ENCODE data around the gene RSPO3.

RSPO3 gene

GRCh38 chr6:127111526-127111925 is 6.9 kb upstream of the RSPO3 start:
- no peak for DNase-seq (ENCODE audit: low read depth, low spot score)

DNA sequence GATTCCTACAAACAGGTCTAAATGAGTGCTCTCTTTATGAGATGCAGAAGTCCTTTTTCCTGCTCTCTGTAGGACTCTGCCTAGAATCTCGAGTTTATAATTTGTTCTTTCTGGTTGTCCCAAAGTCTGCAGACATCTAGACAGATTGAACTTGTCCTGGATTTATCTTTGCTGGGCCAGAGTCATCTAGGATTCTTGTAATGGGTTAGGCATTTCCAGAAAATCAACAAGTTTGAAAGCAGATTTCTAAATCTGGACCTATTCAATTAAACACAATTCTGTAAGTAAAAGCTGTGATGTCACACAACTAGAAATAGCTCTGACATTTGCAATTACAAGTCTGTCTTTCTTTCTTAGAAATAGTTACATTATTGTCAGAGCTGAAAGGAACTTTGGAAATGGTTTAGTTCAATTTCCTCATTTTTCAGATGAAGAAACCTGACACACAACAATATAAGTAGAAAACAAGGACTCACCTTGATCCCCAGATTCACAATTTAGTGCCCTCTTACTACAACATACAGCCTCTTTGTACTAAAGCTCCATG is 4.2 kb upstream of the RSPO3 start:
- DNase-seq (ENCODE audit: low read depth, low spot score): no peak

DNA sequence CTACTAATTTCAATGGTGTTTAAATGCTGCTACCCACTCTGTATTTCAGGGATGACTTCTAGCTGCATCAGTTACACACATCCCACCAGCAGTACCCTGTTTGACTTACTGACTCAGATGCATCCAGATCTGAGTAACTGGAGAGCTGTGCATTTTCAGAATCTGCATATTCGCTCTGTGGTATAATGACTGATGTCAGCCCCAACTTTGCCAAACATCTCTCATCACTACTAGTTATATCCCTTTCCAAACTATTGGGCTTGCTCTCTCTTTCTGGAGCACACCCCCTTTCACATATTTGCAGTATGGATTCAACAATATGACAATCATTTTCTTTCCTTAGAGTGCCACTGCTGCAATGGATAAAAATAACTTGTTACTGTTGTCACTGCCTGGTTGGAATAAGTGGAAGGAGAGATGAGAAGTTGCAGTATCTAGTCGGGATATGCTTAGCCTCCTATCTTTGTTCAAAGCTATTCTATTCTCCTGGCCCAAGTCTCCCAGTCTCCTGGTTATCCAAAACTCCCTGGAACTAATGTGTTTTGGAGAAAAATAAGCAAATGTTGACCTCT is 3.3 kb upstream of the RSPO3 start:
- no peak for DNase-seq (ENCODE audit: low read depth, low spot score)

GRCh38 chr6:127115746-127116145 is 2.7 kb upstream of the RSPO3 start:
- no peak for DNase-seq (ENCODE audit: low read depth, low spot score)

DNA sequence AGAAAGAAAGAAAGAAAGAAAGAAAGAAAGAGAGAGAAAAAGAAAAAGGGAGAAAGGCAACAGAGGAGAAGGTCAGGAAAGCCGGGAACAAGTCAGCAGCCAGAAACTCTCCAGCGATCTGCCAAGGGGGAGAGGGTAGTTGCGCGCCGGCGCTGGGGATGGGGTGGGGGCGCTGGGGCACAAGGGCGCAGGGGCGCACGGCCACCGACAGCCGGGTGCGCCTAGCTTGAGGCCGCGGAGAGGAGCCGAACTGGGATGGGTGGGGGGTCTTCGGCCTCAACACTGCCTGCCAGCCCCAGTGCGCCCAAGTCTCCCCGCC is 533 bp upstream of the RSPO3 start:
- DNase-seq (ENCODE audit: low read depth, low spot score): no peak

- DNase-seq (ENCODE audit: low read depth, low spot score): peak; percentile 45
These were observed 891 bp downstream of the RSPO3 start for GRCh38 chr6:127119102-127120022.

- peak; percentile 31 for DNase-seq (ENCODE audit: low read depth, low spot score)
These were observed 1.7 kb downstream of the RSPO3 start for GRCh38 chr6:127120023-127120786.

GRCh38 chr6:127120787-127121636 is 2.5 kb downstream of the RSPO3 start:
- DNase-seq (ENCODE audit: low read depth, low spot score): peak; percentile 91

DNA sequence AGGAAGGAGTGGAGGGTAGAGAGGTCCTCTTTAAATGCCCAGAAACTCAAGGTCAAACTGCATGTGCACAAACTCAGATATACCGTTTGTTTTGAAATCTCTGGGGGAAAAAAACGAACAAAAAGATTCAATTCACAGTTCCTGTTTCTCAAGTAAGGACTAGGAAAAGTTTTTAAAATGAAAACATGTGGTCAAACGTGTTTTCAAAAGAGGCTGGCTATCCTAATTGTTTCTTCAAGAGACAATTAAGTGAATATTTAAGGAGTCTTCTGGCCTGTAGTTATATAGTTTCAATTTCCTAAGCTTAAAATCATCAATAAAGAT is 3.1 kb downstream of the RSPO3 start:
- no peak for DNase-seq (ENCODE audit: low read depth, low spot score)

- no peak for DNase-seq (ENCODE audit: low read depth, low spot score)
These were observed 5.7 kb downstream of the RSPO3 start for GRCh38 chr6:127124172-127124571.

DNA sequence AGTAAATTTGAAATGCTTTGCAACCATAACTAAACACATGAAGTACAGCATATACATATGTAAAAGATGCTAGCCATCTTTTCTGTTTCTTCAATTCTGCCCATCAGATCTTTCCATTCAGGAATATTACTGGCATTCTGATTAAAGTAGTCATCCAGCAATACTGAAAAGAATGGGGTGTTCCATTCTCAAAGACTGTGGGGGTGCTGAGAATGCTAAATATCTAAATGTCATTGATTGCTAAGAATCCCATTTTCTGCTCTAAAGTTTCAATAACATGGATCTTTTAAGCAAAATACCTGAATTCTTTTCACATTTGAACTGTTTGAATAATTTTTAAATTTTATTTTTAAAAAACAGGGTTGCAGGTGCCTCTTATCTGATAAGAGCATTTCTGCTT is 6.2 kb downstream of the RSPO3 start:
- no peak for DNase-seq (ENCODE audit: low read depth, low spot score)

GRCh38 chr6:127128066-127128465 is 9.6 kb downstream of the RSPO3 start:
- no peak for DNase-seq (ENCODE audit: low read depth, low spot score)

GRCh38 chr6:127129251-127129650 is 10.8 kb downstream of the RSPO3 start:
- no peak for DNase-seq (ENCODE audit: low read depth, low spot score)

- no peak for DNase-seq (ENCODE audit: low read depth, low spot score)
These were observed 12.8 kb downstream of the RSPO3 start for GRCh38 chr6:127131275-127131674.

DNA sequence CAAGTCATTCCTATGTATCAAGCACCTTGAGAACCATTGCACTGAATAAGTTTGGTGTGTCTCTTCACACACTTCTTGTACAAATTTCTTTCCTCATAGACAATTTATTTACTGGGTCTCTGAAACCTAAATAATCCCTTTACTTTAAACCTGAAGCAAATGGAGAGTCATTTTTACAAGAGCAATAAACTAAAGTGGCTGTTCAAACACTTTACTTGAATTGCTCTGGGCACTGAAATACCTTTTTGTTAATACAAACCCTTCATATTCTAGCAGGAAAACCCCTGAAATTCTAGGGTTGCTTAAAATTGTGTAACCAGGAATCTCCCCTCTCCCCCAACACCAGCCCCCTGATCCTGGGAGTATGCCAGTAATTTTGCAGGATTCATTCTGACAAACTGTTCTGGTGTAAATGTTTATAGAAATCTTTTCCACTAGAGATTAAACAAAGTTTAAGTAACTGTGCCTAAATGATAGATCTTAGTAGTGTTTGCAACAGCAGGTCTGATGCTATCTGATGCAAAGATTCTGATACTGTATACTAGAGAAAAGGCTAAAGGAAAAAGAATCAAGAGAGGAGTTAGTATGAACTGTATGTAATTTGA is 13.4 kb downstream of the RSPO3 start:
- no peak for DNase-seq (ENCODE audit: low read depth, low spot score)

GRCh38 chr6:127134136-127134535 is 15.7 kb downstream of the RSPO3 start:
- DNase-seq (ENCODE audit: low read depth, low spot score): no peak

GRCh38 chr6:127136786-127137185 is 18.3 kb downstream of the RSPO3 start:
- no peak for DNase-seq (ENCODE audit: low read depth, low spot score)

GRCh38 chr6:127146932-127147331 is 28.5 kb downstream of the RSPO3 start:
- DNase-seq (ENCODE audit: low read depth, low spot score): peak; percentile 87

DNA sequence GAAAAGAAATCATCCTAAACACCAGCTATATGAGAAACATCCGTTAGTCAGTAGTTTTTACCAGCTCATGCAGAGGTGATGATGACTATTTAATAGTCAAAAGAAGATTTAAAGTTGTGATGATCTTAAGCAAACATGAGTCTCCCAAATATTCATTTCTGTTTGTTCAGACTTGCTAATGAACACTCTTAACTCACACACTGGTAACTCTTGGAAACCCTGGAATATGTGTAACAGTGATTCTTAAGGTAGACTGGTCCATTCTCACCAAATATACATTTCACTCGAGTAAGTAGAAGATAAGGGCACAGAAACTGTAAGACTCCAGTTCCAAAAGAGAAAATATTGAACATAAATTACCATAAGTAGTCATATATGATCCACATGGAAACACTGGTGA is 29.1 kb downstream of the RSPO3 start:
- DNase-seq (ENCODE audit: low read depth, low spot score): no peak

DNA sequence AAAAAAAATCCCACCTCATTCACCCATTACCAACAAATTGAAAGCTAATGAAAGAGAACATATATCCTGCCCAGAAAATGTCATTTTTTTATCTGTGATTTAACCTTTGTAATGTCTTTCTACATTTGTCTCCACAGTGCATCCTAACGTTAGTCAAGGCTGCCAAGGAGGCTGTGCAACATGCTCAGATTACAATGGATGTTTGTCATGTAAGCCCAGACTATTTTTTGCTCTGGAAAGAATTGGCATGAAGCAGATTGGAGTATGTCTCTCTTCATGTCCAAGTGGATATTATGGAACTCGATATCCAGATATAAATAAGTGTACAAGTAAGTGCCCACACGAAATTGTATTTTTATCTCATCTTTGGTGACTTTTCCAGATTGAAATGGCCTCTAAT is 30.0 kb downstream of the RSPO3 start:
- DNase-seq (ENCODE audit: low read depth, low spot score): no peak

- no peak for DNase-seq (ENCODE audit: low read depth, low spot score)
These were observed 36.0 kb downstream of the RSPO3 start for GRCh38 chr6:127154509-127154908.
